ENCODE data around the gene LRRK1.

DNA sequence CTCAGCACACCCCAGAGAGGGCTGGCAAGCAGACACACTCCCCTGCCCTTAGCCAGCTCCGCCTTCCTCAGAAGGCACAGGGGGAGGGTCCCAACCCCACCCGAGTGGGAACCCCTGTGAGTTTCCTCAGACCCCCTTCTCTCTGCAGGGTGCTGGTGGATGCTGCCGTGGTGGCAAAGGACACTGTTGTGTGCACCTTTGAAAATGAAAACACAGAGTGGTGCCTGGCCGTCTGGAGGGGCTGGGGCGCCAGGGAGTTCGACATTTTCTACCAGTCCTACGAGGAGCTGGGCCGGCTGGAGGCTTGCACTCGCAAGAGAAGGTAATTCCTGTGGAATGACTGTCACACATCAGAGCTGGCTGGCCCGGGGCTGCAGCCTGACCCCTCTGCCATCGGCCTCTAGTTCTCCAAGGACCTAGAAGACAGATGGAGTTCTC is 149.4 kb downstream of the LRRK1 start:
- TF ChIP-seq, protein P1, sequence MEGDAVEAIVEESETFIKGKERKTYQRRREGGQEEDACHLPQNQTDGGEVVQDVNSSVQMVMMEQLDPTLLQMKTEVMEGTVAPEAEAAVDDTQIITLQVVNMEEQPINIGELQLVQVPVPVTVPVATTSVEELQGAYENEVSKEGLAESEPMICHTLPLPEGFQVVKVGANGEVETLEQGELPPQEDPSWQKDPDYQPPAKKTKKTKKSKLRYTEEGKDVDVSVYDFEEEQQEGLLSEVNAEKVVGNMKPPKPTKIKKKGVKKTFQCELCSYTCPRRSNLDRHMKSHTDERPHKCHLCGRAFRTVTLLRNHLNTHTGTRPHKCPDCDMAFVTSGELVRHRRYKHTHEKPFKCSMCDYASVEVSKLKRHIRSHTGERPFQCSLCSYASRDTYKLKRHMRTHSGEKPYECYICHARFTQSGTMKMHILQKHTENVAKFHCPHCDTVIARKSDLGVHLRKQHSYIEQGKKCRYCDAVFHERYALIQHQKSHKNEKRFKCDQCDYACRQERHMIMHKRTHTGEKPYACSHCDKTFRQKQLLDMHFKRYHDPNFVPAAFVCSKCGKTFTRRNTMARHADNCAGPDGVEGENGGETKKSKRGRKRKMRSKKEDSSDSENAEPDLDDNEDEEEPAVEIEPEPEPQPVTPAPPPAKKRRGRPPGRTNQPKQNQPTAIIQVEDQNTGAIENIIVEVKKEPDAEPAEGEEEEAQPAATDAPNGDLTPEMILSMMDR (IDR thresholded peaks at IDR 0.05): no peak
- no peak for TF ChIP-seq POLR2A (IDR thresholded peaks at IDR 0.05)

Measured in thyroid gland (tissue), 4 donors.